Renal cortex interstitium (tissue), 3 donors: ENCODE data around the gene EEF1A2. TPM values are rescaled to one million over a fixed set of nuclear protein-coding genes. Genes with fewer than 3 reads are reported as not detected.

Experiments used
- polyA plus RNA-seq, 3 donors: library from polyadenylated mRNA; unstranded; fragments of 120-200 nt; gene quantifications; one replicate each; pipeline ENCODE4 v1.2.1, GENCODE V29; 2013; ENCODE audit not compliant: insufficient read length in 3 of 3

The EEF1A2 gene
- polyA plus RNA-seq, 3 donors = 1.1 to 2.3 (median 1.9) TPM

Other genes starting within 250 kb of the EEF1A2 start
- gene NKAIN4, start 244.6 kb downstream of the EEF1A2 start, polyA plus RNA-seq = 10 to 100 TPM; 21.8 to 41.3 (median 36.6) TPM
- gene ARFGAP1, start 226.3 kb downstream of the EEF1A2 start, polyA plus RNA-seq = 10 to 100 TPM; 62.4 to 90.2 (median 76.1) TPM
- gene COL20A1, start 205.9 kb downstream of the EEF1A2 start, polyA plus RNA-seq = 1 to 10 TPM in 1 of 3 donors, under 1 TPM in 2; 0.26 to 1.0 (median 0.64) TPM
- gene CHRNA4, start 137.7 kb downstream of the EEF1A2 start, polyA plus RNA-seq = 10 to 100 TPM in 2 of 3 donors, 1 to 10 TPM in 1; 9.5 to 37.9 (median 11.4) TPM
- 10 to 100 TPM in 1 of 3 donors, 1 to 10 TPM in 2; 7.2 to 10.9 (median 8.5) TPM for gene KCNQ2, start 26.4 kb downstream of the EEF1A2 start, polyA plus RNA-seq
- gene PPDPF, start 21.7 kb upstream of the EEF1A2 start, polyA plus RNA-seq = 100 to 1,000 TPM; 145 to 341 (median 332) TPM
- gene PTK6, start 38.3 kb upstream of the EEF1A2 start, polyA plus RNA-seq = under 1 TPM; 0.50 to 0.82 (median 0.56) TPM
- under 1 TPM; 0.14 to 0.17 (median 0.16) TPM for gene SRMS, start 48.7 kb upstream of the EEF1A2 start, polyA plus RNA-seq
- 1 to 10 TPM in 2 of 3 donors, under 1 TPM in 1; 0.95 to 1.6 (median 1.0) TPM for gene FNDC11, start 55.1 kb upstream of the EEF1A2 start, polyA plus RNA-seq
- gene HELZ2, start 75.2 kb upstream of the EEF1A2 start, polyA plus RNA-seq = 10 to 100 TPM in 2 of 3 donors, 1 to 10 TPM in 1; 8.0 to 15.6 (median 15.5) TPM
- 10 to 100 TPM in 2 of 3 donors, 1 to 10 TPM in 1; 9.5 to 13.2 (median 12.2) TPM for gene GMEB2, start 128.0 kb upstream of the EEF1A2 start, polyA plus RNA-seq
- gene STMN3, start 154.3 kb upstream of the EEF1A2 start, polyA plus RNA-seq = 10 to 100 TPM; 20.7 to 36.7 (median 32.5) TPM
- gene RTEL1, start 159.2 kb upstream of the EEF1A2 start, polyA plus RNA-seq = 10 to 100 TPM; 13.8 to 22.2 (median 18.2) TPM
- gene TNFRSF6B, start 197.6 kb upstream of the EEF1A2 start, polyA plus RNA-seq = 1 to 10 TPM in 2 of 3 donors, under 1 TPM in 1; 0.79 to 2.2 (median 2.0) TPM
- 10 to 100 TPM; 28.3 to 37.0 (median 36.2) TPM for gene ARFRP1, start 208.9 kb upstream of the EEF1A2 start, polyA plus RNA-seq
- gene ZGPAT, start 209.0 kb upstream of the EEF1A2 start, polyA plus RNA-seq = 10 to 100 TPM; 11.7 to 25.3 (median 20.8) TPM
- gene LIME1, start 237.6 kb upstream of the EEF1A2 start, polyA plus RNA-seq = 10 to 100 TPM in 2 of 3 donors, 1 to 10 TPM in 1; 3.1 to 14.2 (median 10.7) TPM
- gene SLC2A4RG, start 240.7 kb upstream of the EEF1A2 start, polyA plus RNA-seq = 100 to 1,000 TPM in 2 of 3 donors, 10 to 100 TPM in 1; 65.7 to 124 (median 123) TPM